Measurements from ENCODE around the gene AP3B1. TPM values are rescaled to one million over a fixed set of nuclear protein-coding genes. Genes with fewer than 3 reads are reported as not detected.

The AP3B1 gene
- total RNA-seq, 1 donor from 2014 or later, result 38.9 TPM

- DNase-seq (ENCODE audit: low read depth in 2 of 2), result peak in 1 of 2 donors; percentile 15
Measured at GRCh38 chr5:77972469-77973252, 321.8 kb downstream of the AP3B1 start.

- DNase-seq (ENCODE audit: low read depth in 2 of 2), result no peak
Measured at GRCh38 chr5:77971776-77972468, 322.6 kb downstream of the AP3B1 start.

GRCh38 chr5:77970891-77971290 lies 323.6 kb downstream of the AP3B1 start:
- DNase-seq (ENCODE audit: low read depth in 2 of 2), result no peak

- DNase-seq (ENCODE audit: low read depth in 2 of 2), result no peak
Measured at GRCh38 chr5:77963795-77964194, 330.7 kb downstream of the AP3B1 start.

- DNase-seq (ENCODE audit: low read depth in 2 of 2), result no peak
Measured at GRCh38 chr5:77960863-77961396, 333.6 kb downstream of the AP3B1 start.

- no peak for DNase-seq (ENCODE audit: low read depth in 2 of 2)
Measured at GRCh38 chr5:77960305-77960704, 334.2 kb downstream of the AP3B1 start.

GRCh38 chr5:77958642-77959330 lies 335.7 kb downstream of the AP3B1 start:
- DNase-seq (ENCODE audit: low read depth in 2 of 2), result no peak

GRCh38 chr5:77957931-77958521 lies 336.5 kb downstream of the AP3B1 start:
- peak in 1 of 2 donors; percentile 1 for DNase-seq (ENCODE audit: low read depth in 2 of 2)

- DNase-seq (ENCODE audit: low read depth in 2 of 2), result no peak
Measured at GRCh38 chr5:77957516-77957915, 337.0 kb downstream of the AP3B1 start.

GRCh38 chr5:77957081-77957480 lies 337.4 kb downstream of the AP3B1 start:
- no peak for DNase-seq (ENCODE audit: low read depth in 2 of 2)

- DNase-seq (ENCODE audit: low read depth in 2 of 2), result no peak
Measured at GRCh38 chr5:77955577-77955976, 338.9 kb downstream of the AP3B1 start.

- no peak for DNase-seq (ENCODE audit: low read depth in 2 of 2)
Measured at GRCh38 chr5:77953374-77953773, 341.1 kb downstream of the AP3B1 start.

GRCh38 chr5:77952636-77953212 lies 341.8 kb downstream of the AP3B1 start:
- peak in 1 of 2 donors; percentile 56 for DNase-seq (ENCODE audit: low read depth in 2 of 2)

Other genes starting within 250 kb of the AP3B1 start
- gene SCAMP1, start 65.9 kb upstream of the AP3B1 start, total RNA-seq, result 45.1 and 48.7 TPM in 2 replicates

All from dermis microvascular lymphatic vessel endothelial cell (primary cell).